Spinal cord (tissue), 10 donors: ENCODE measurements around the gene WDR18. TPM values are rescaled to one million over a fixed set of nuclear protein-coding genes. Genes with fewer than 3 reads are reported as not detected.

Experiments used
- DNase-seq, 6 donors: peaks; one replicate each; pipeline versions ENCODE4 v3.0.0 to v3.0.0-alpha.2; 2013 to 2015; ENCODE audit warnings: low spot score in 6 of 6, low read depth in 4 of 6
- H3K27ac ChIP-seq: one replicate; pipeline ENCODE4 v1.5.1; 2013; ENCODE audit warnings: low read depth, low read length, control low read depth
- H3K27me3 ChIP-seq: one replicate; pipeline ENCODE4 v1.6.1; 2013; ENCODE audit warnings: low read length; ENCODE audit not compliant: control insufficient read depth, insufficient read depth
- H3K36me3 ChIP-seq: one replicate; pipeline ENCODE4 v1.6.1; 2013; ENCODE audit warnings: low read length; ENCODE audit not compliant: control insufficient read depth, insufficient read depth
- H3K4me1 ChIP-seq: one replicate; pipeline ENCODE4 v1.6.1; 2013; ENCODE audit warnings: low read length; ENCODE audit not compliant: control insufficient read depth, insufficient read depth
- H3K4me3 ChIP-seq: one replicate; pipeline ENCODE4 v1.5.1; 2013; ENCODE audit warnings: low read depth, low read length, control low read depth
- H3K9me3 ChIP-seq: one replicate; pipeline ENCODE4 v1.6.1; 2013; ENCODE audit warnings: low read length; ENCODE audit not compliant: control insufficient read depth, insufficient read depth
- WGBS: methylation state at CpG from one replicate; pipeline ENCODE4 v1.1.5; 2013; ENCODE audit warnings: missing lambda C conversion rate; ENCODE audit not compliant: insufficient coverage; 5-methylcytosine and 5-hydroxymethylcytosine counted together
- polyA plus RNA-seq, 2 donors: library from polyadenylated mRNA; unstranded; fragments of 120-200 nt; gene quantifications; one replicate each; pipeline ENCODE4 v1.2.1, GENCODE V29; 2013; ENCODE audit not compliant: insufficient read length in 2 of 2
- total RNA-seq, 2 donors: library from RNA; depleted of rRNA in 1 of 2; stranded (reverse); fragments of 120-200 nt in 1 of 2; fragments of >200 nt in 1 of 2; gene quantifications; one replicate each; pipeline versions ENCODE4 v1.2.3 to v1.2.4, GENCODE V29; 2013 to 2014
- donor health status: healthy.

The WDR18 gene
- total and polyA plus RNA-seq, 4 donors = 37.4 to 64.0 (median 50.0) TPM

DNA sequence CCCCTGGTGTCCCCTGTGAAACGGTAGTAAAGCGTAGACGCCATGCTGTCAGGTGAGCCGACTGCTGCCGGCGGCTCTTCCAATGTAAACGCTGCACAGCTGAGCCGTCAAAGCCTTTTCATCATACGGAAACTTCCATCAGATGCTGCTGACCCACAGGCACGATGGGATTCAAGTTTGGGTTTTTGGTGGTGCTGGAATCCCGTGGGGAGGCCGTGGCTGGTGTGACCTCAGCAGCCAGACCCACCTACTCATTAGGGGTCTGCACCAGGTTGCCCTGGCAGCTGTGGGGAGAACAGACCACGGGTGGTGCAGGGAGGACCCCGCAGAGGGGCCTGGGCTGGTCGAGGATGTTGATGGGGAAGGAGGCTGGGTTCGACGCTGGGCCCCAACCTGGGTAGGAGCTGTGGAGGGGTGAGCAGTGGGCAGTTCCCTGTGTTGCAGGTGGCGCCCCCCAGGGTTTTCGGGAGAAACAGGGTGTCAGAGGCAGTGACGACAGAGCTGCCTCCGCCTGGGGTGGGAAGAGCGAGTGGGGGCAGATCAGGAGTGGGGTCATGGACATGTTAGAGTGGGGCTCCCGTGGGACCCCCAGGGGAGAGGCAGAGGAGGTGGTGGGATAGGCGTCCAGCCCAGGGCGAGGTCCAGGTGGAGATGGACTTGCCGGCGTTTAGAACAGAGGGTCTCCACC, 22.7 kb downstream of the WDR18 start:
- Histone ChIP-seq H3K27me3 (peaks cover 5% of the 10 kb centered on the region), H3K36me3 (peaks cover 66% of the 10 kb centered on the region), H3K4me3 (no peak overlapping the region), H3K4me1 (no peaks in the 10 kb centered on the region), H3K9me3 (no peaks in the 10 kb centered on the region), H3K27ac (no peak overlapping the region)
- no peak for DNase-seq
- WGBS = 81% methylated on average over 27 of the region's 27 CpGs

GRCh38 chr19:1007399-1008251, 23.5 kb downstream of the WDR18 start:
- Histone ChIP-seq H3K4me3 (no peak overlapping the region), H3K27ac (no peak overlapping the region), H3K4me1 (no peaks in the 10 kb centered on the region), H3K36me3 (peaks cover 74% of the 10 kb centered on the region), H3K9me3 (no peaks in the 10 kb centered on the region), H3K27me3 (no peaks in the 10 kb centered on the region)
- 96% methylated on average over 46 of the region's 73 CpGs for WGBS
- no peak for DNase-seq

- Histone ChIP-seq H3K9me3 (no peaks in the 10 kb centered on the region), H3K36me3 (peaks cover 82% of the 10 kb centered on the region), H3K27ac (no peak overlapping the region), H3K27me3 (no peaks in the 10 kb centered on the region), H3K4me3 (no peak overlapping the region), H3K4me1 (no peaks in the 10 kb centered on the region)
- DNase-seq = no peak
- WGBS = 95% methylated on average over 37 of the region's 45 CpGs
Measured at GRCh38 chr19:1008268-1009040, 24.3 kb downstream of the WDR18 start.

- no peak for DNase-seq
Measured at GRCh38 chr19:1009041-1009980, 25.2 kb downstream of the WDR18 start.

DNA sequence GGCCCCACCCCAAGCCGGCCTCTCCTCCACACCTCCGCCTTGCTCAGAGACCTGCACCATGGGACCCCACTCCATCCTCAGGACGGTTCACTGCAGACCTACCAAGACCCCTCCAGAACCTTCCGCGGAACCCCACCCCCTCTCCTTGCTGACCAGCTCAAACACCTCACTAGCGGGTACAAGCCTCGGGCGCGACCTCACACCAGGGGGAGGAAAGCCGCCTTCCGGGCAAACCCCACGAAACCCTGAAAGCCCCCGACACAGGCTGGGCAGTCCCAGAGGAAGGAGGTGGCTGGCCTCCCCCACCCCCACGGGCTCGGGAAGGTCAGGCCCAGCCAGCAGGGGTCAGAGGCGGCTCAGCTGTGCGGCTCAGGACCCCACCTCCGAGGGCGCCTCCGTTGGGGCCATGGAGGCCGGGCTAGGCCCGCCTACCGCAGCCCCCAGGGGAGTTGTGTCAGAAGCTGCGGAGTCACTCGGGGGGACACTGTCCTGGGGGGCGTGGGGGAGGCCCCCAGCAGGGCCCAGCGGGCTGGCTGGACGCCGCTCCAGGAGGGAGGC, 25.9 kb downstream of the WDR18 start:
- H3K36me3 ChIP-seq = peaks cover 92% of the 10 kb centered on the region
- no peak overlapping the region for H3K27ac ChIP-seq
- no peaks in the 10 kb centered on the region for H3K27me3 ChIP-seq
- DNase-seq = no peak
- 79% methylated on average over 22 of the region's 29 CpGs for WGBS
- no peak overlapping the region for H3K4me3 ChIP-seq
- H3K4me1 ChIP-seq = peaks cover 2% of the 10 kb centered on the region
- H3K9me3 ChIP-seq = no peaks in the 10 kb centered on the region

More at GRCh38 chr19:1009041-1009980, 25.2 kb downstream of the WDR18 start:
- WGBS = 80% methylated on average over 91 of the region's 92 CpGs
- no peaks in the 10 kb centered on the region for H3K4me1 ChIP-seq
- H3K36me3 ChIP-seq = peaks cover 91% of the 10 kb centered on the region
- no peak overlapping the region for H3K4me3 ChIP-seq
- no peaks in the 10 kb centered on the region for H3K27me3 ChIP-seq
- no peak overlapping the region for H3K27ac ChIP-seq
- no peaks in the 10 kb centered on the region for H3K9me3 ChIP-seq

GRCh38 chr19:1010586-1011510, 26.7 kb downstream of the WDR18 start:
- no peaks in the 10 kb centered on the region for H3K9me3 ChIP-seq
- peaks cover 10% of the 10 kb centered on the region for H3K4me1 ChIP-seq
- no peaks in the 10 kb centered on the region for H3K27me3 ChIP-seq
- WGBS = 92% methylated on average over 44 of the region's 56 CpGs
- H3K27ac ChIP-seq = no peak overlapping the region
- no peak for DNase-seq
- no peak overlapping the region for H3K4me3 ChIP-seq
- H3K36me3 ChIP-seq = peaks cover 98% of the 10 kb centered on the region

GRCh38 chr19:1011831-1012333, 27.7 kb downstream of the WDR18 start:
- DNase-seq = no peak
- peaks cover 98% of the 10 kb centered on the region for H3K36me3 ChIP-seq
- no peak overlapping the region for H3K27ac ChIP-seq
- 96% methylated on average over 36 of the region's 36 CpGs for WGBS
- H3K9me3 ChIP-seq = no peaks in the 10 kb centered on the region
- no peaks in the 10 kb centered on the region for H3K27me3 ChIP-seq
- H3K4me1 ChIP-seq = peaks cover 19% of the 10 kb centered on the region
- H3K4me3 ChIP-seq = no peak overlapping the region

DNA sequence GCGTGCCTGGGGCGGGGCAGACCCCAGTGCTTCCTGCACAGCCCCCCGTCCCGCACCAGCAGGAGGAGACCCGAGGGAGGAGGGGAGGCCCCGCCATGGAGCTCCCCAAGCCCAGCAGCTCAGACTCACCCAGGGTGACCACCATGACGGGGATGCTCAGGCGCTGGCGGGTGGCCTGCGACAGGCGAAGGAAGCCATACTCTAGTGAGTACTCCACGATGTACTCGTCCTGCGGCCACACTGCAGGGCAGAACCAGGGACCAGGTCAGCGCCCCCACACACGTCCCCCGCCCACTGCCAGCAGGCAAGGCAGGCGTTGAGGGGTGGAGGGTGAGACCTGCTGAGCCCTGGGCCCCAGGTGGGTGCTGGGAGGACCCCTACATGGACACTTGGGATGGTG, 28.2 kb downstream of the WDR18 start:
- WGBS = 95% methylated on average over 17 of the region's 18 CpGs
- Histone ChIP-seq H3K27ac (no peak overlapping the region), H3K27me3 (no peaks in the 10 kb centered on the region), H3K4me1 (peaks cover 24% of the 10 kb centered on the region), H3K36me3 (peaks cover 98% of the 10 kb centered on the region), H3K4me3 (no peak overlapping the region), H3K9me3 (no peaks in the 10 kb centered on the region)
- no peak for DNase-seq
